IMR-90 (cell line): ENCODE results near the gene BSCL2. TPM values are rescaled to one million over a fixed set of nuclear protein-coding genes. Genes with fewer than 3 reads are reported as not detected.

Experiments
- ATAC-seq: fragments of 200-7000 bp; cut with Tn5 transposase; 2 replicates; pipeline ENCODE4 v1.9.1; 2020; ENCODE audit warnings: low read depth, mild to moderate bottlenecking, moderate library complexity
- BruUV-seq: library from RNA; stranded (reverse); fragments of 400-500 nt; replicated peaks from 2 replicates; lab custom pipeline; 2021; lab: Mats Ljungman, UMichigan
- CTCF ChIA-PET: fragments of 300-600 bp; formaldehyde crosslinking; extraction: SDS; loops from one replicate; lab custom pipeline; 2021; ENCODE audit warnings: antibody characterized with exemption; lab: Yijun Ruan, JAX
- POLR2A ChIA-PET: fragments of 300-600 bp; sonication (Branson Sonifier 250); formaldehyde crosslinking; loops from one replicate; lab custom pipeline; 2022; ENCODE audit warnings: antibody characterized with exemption; ENCODE audit not compliant: unreplicated experiment; lab: Charles Lee
- DNase-seq: peaks from one replicate; pipeline ENCODE4 v3.0.0; 2013
- H2AFZ ChIP-seq: replicated peaks from 2 replicates; pipeline ENCODE3; 2013; ENCODE audit warnings: low read length, mild to moderate bottlenecking; ENCODE audit not compliant: poor library complexity
- H2AK5ac ChIP-seq: 2 replicates; pipeline ENCODE4 v1.6.1; 2013; ENCODE audit warnings: low read depth, low read length, inconsistent platforms
- H2AK9ac ChIP-seq: replicated peaks from 2 replicates; pipeline ENCODE3; 2013; ENCODE audit warnings: mild to moderate bottlenecking, low read depth, low read length, moderate library complexity; ENCODE audit not compliant: poor library complexity
- H2BK120ac ChIP-seq: 2 replicates; pipeline ENCODE4 v1.6.1; 2013; ENCODE audit warnings: low read depth, low read length, inconsistent platforms
- H2BK15ac ChIP-seq: 3 replicates; pipeline ENCODE4 v1.6.1; 2013; ENCODE audit warnings: low read depth, low read length, inconsistent platforms
- H2BK20ac ChIP-seq: 2 replicates; pipeline ENCODE4 v1.6.1; 2013; ENCODE audit warnings: low read depth, mild to moderate bottlenecking, inconsistent platforms, low read length, moderate library complexity
- H2BK5ac ChIP-seq: 2 replicates; pipeline ENCODE4 v1.6.1; 2013; ENCODE audit warnings: mild to moderate bottlenecking, low read depth, low read length, inconsistent platforms; ENCODE audit not compliant: poor library complexity, severe bottlenecking
- H3K14ac ChIP-seq: replicated peaks from 2 replicates; pipeline ENCODE4 v1.6.1; 2013; ENCODE audit warnings: low read depth, low read length, inconsistent platforms
- H3K18ac ChIP-seq: 2 replicates; pipeline ENCODE4 v1.6.1; 2013; ENCODE audit warnings: low read depth, low read length, control low read depth
- H3K23ac ChIP-seq: 2 replicates; pipeline ENCODE4 v1.6.1; 2013; ENCODE audit warnings: low read depth, low read length, inconsistent platforms
- H3K27ac ChIP-seq: 2 replicates; pipeline ENCODE4 v1.5.1; 2013; ENCODE audit warnings: mild to moderate bottlenecking, control low read depth, low read length; ENCODE audit not compliant: insufficient read depth
- H3K27me3 ChIP-seq: 2 replicates; pipeline ENCODE4 v1.6.1; 2013; ENCODE audit warnings: low read length; ENCODE audit not compliant: control insufficient read depth, insufficient read depth
- H3K36me3 ChIP-seq: 2 replicates; pipeline ENCODE4 v1.6.1; 2013; ENCODE audit warnings: low read length, mixed read lengths; ENCODE audit not compliant: control insufficient read depth, insufficient read depth
- H3K4ac ChIP-seq: 2 replicates; pipeline ENCODE4 v1.6.1; 2013; ENCODE audit warnings: low read depth, low read length, inconsistent platforms
- H3K4me1 ChIP-seq: 2 replicates; pipeline ENCODE4 v1.6.1; 2013; ENCODE audit warnings: low read length, mixed read lengths; ENCODE audit not compliant: control insufficient read depth, insufficient read depth
- H3K4me2 ChIP-seq: 2 replicates; pipeline ENCODE4 v1.6.1; 2013; ENCODE audit warnings: low read depth, mild to moderate bottlenecking, control low read depth, low read length, moderate library complexity
- H3K4me3 ChIP-seq: 2 replicates; pipeline ENCODE4 v1.5.1; 2013; ENCODE audit warnings: low read depth, mild to moderate bottlenecking, control low read depth, low read length, moderate library complexity; ENCODE audit not compliant: insufficient read depth
- H3K56ac ChIP-seq: 2 replicates; pipeline ENCODE4 v1.6.1; 2013; ENCODE audit warnings: low read length, inconsistent platforms; ENCODE audit not compliant: insufficient read depth; ENCODE audit errors: extremely low read depth
- H3K79me1 ChIP-seq, 2 experiments: 2 replicates each; pipeline ENCODE4 v1.6.1; 2013; ENCODE audit warnings: low read length in 2 of 2, inconsistent platforms in 1 of 2, low read depth in 1 of 2
- H3K9ac ChIP-seq: 2 replicates; pipeline ENCODE4 v1.6.1; 2013; ENCODE audit warnings: low read depth, low read length, control low read depth
- H3K9me1 ChIP-seq: 2 replicates; pipeline ENCODE4 v1.6.1; 2013; ENCODE audit warnings: low read length, inconsistent platforms; ENCODE audit not compliant: insufficient read depth
- H3K9me3 ChIP-seq: 2 replicates; pipeline ENCODE4 v1.6.1; 2013; ENCODE audit warnings: low read length; ENCODE audit not compliant: control insufficient read depth, insufficient read depth
- H4K20me1 ChIP-seq: 2 replicates; pipeline ENCODE4 v1.6.1; 2013; ENCODE audit warnings: low read length, inconsistent platforms; ENCODE audit not compliant: insufficient read depth
- H4K5ac ChIP-seq: 2 replicates; pipeline ENCODE4 v1.6.1; 2013; ENCODE audit warnings: mild to moderate bottlenecking, low read depth, low read length, control low read depth
- H4K8ac ChIP-seq, 2 experiments: 2 replicates each; pipeline ENCODE4 v1.6.1; 2013; ENCODE audit warnings: low read depth in 2 of 2, low read length in 2 of 2, control low read depth in 1 of 2, inconsistent platforms in 1 of 2
- H4K91ac ChIP-seq: 2 replicates; pipeline ENCODE4 v1.6.1; 2013; ENCODE audit warnings: low read depth, low read length, inconsistent platforms; ENCODE audit not compliant: insufficient read depth
- BHLHE40 ChIP-seq: fragments of 150-350 bp; IDR thresholded peaks from 2 replicates; pipeline ENCODE4 v1.6.1; 2016; ENCODE audit warnings: mild to moderate bottlenecking, low read depth, low read length
- CEBPB ChIP-seq: IDR thresholded peaks from 2 replicates; pipeline ENCODE4 v1.6.1; 2012; ENCODE audit warnings: low read depth, low read length, improper control_type of control experiment
- MAZ ChIP-seq: IDR thresholded peaks from 2 replicates; pipeline ENCODE4 v1.6.1; 2012; ENCODE audit warnings: low read depth, mild to moderate bottlenecking, low read length, improper control_type of control experiment, moderate library complexity, borderline replicate concordance
- MXI1 ChIP-seq: IDR thresholded peaks from 2 replicates; pipeline ENCODE4 v1.6.1; 2012; ENCODE audit warnings: low read depth, mild to moderate bottlenecking, low read length, moderate library complexity, borderline replicate concordance
- NFE2L2 ChIP-seq: fragments of 150-350 bp; IDR thresholded peaks from 2 replicates; pipeline ENCODE4 v1.6.1; 2016; ENCODE audit warnings: low read depth, mild to moderate bottlenecking, low read length
- POLR2A ChIP-seq: IDR thresholded peaks from 2 replicates; pipeline ENCODE4 v1.6.1; 2012; ENCODE audit warnings: mild to moderate bottlenecking, low read depth, low read length
- SMC3 ChIP-seq: fragments of 150-350 bp; IDR thresholded peaks from 2 replicates; pipeline ENCODE4 v1.6.1; 2016; ENCODE audit warnings: low read depth, mild to moderate bottlenecking, antibody characterized with exemption, low read length, moderate library complexity
- USF2 ChIP-seq: fragments of 150-350 bp; IDR thresholded peaks from 2 replicates; pipeline ENCODE4 v1.6.1; 2017; ENCODE audit warnings: mild to moderate bottlenecking, antibody characterized with exemption, low read length, low read depth
- WGBS, 2 experiments: methylation state at CpG; one replicate each; pipeline versions ENCODE4 v1.1.5 to v1.1.7; 2013; ENCODE audit warnings: missing lambda C conversion rate in 2 of 2; ENCODE audit not compliant: insufficient read length in 1 of 2; ENCODE audit errors: extremely low coverage in 2 of 2; 5-methylcytosine and 5-hydroxymethylcytosine counted together
- dilution Hi-C: fragments of 300-500 bp; cut with HindIII; formaldehyde crosslinking; loops from one replicate; pipeline ENCODE4 v1.14.3; 2018; ENCODE audit warnings: low sequenced_read_pairs; ENCODE audit not compliant: unreplicated experiment
- in situ Hi-C: fragments of 300-500 bp; cut with MboI; formaldehyde crosslinking; loops from 3 replicates; pipeline ENCODE4 v1.14.3; 2019; ENCODE audit warnings: low sequenced_read_pairs, inconsistent platforms, mixed read lengths
- intact Hi-C: fragments of 100-400 bp; cut with micrococcal nuclease; formaldehyde crosslinking; loops from 2 replicates; pipeline ENCODE4 v1.10.0; 2022
- polyA plus RNA-seq, 3 experiments: library from polyadenylated mRNA; depleted of rRNA; stranded (reverse); fragments of >200 nt; gene quantifications; 2 replicates each; pipeline ENCODE4 v1.2.3, GENCODE V29; 2012; ENCODE audit warnings: low replicate concordance in 1 of 3
- total RNA-seq: library from RNA; depleted of rRNA; stranded (reverse); fragments of >200 nt; gene quantifications from 2 replicates; pipeline ENCODE4 v1.2.3, GENCODE V29; 2012

BSCL2 gene
- total and polyA plus RNA-seq, 2 of the 4 experiments (the other 2 are of a cell fraction): 26.2 to 47.1 TPM

- Histone ChIP-seq H4K91ac (peak within 1 kb of the TSS; percentile 99), H3K18ac (peak within 1 kb of the TSS; percentile 88), H3K9ac (peak within 1 kb of the TSS; percentile 87), H4K8ac (peak within 1 kb of the TSS; percentile 98 to 100), H3K36me3 (peaks cover 14% of the 10 kb centered on the region), H3K27ac (peak within 1 kb of the TSS; percentile 96), H3K9me1 (no peaks in the 10 kb centered on the region), H3K14ac (peak within 1 kb of the TSS; percentile 99), H2AK9ac (peak within 1 kb of the TSS; percentile 99), H2BK5ac (peak within 1 kb of the TSS; percentile 97), H2AK5ac (peak within 1 kb of the TSS; percentile 94), H2BK20ac (peak within 1 kb of the TSS; percentile 68; the same call in 1 of the 2 replicates), H3K79me1 (peaks cover 13 to 33% of the 10 kb centered on the region in 2 experiments; a peak in 3 of 4 replicates), H2BK120ac (peak within 1 kb of the TSS; percentile 95), H3K4ac (peak within 1 kb of the TSS; percentile 98), H3K27me3 (no peaks in the 10 kb centered on the region), H3K4me3 (peak within 1 kb of the TSS; percentile 85), H3K9me3 (no peaks in the 10 kb centered on the region), H2AFZ (peak within 1 kb of the TSS; percentile 98), H3K4me1 (peaks cover 4% of the 10 kb centered on the region), H4K20me1 (peaks cover 42% of the 10 kb centered on the region), H4K5ac (peak within 1 kb of the TSS; percentile 96), H3K23ac (peak within 1 kb of the TSS; percentile 98), H2BK15ac (peak within 1 kb of the TSS; percentile 93; the same call in 1 of the 3 replicates), H3K56ac (peak within 1 kb of the TSS; percentile 99), H3K4me2 (peak within 1 kb of the TSS; percentile 99)
- ATAC-seq (peak; percentile 85), DNase-seq (peak; percentile 99)
- BruUV-seq: no TSS peak
- in situ Hi-C loops: no loop called here
- TF ChIP-seq USF2 (peak; percentile 23; the same call in 1 of the 2 replicates), MAZ (peak; percentile 74; the same call in 1 of the 2 replicates), CEBPB (0 out of 2 replicates have a peak, but pooled peaks have one; percentile 13), BHLHE40 (peak; percentile 84), MXI1 (peak; percentile 46; the same call in 1 of the 2 replicates), POLR2A (peak; percentile 87), SMC3 (no peak), NFE2L2 (no peak)
- intact Hi-C loops: loop anchor here (5.0 kb wide), 2 partner anchors 35 to 135 kb away; partner anchors contain the start of gene POLR2G
- CTCF ChIA-PET: interaction anchor here (0.6 kb wide), 1 partner anchor 133 kb away, joined by 4 read pairs; no protein-coding TSS in a partner anchor
- dilution Hi-C loops: no loop called here
- WGBS, 2 experiments: 0% methylated on average over 4 of the region's 72 CpGs; no CpG with 5 or more reads in 1 of the 2 experiments
- POLR2A ChIA-PET: interaction anchor here (0.8 to 1.8 kb wide), 7 partner anchors 9 to 129 kb away, joined by 3 to 7 read pairs (median 5); partner anchors contain the start of genes LBHD1, STX5, UQCC3 and ZBTB3
Observed at GRCh38 chr11:62727165-62727871, 20.1 kb upstream of the BSCL2 start, which contains the start of gene HNRNPUL2. Gene HNRNPUL2 (minus strand): TSS chr11:62727457. CDS start chr11:62727156, 301 bp downstream.
